Esophagus (tissue), 2 donors: ENCODE data around the gene GCNT2. TPM values are rescaled to one million over a fixed set of nuclear protein-coding genes. Genes with fewer than 3 reads are reported as not detected.

Source experiments
- H3K27ac ChIP-seq, 2 donors: one replicate each; pipeline ENCODE4 v1.5.1; 2013; ENCODE audit warnings: low read depth in 2 of 2, mild to moderate bottlenecking in 2 of 2, inconsistent platforms in 1 of 2, low read length in 1 of 2, moderate library complexity in 1 of 2
- H3K27me3 ChIP-seq, 2 donors: one replicate each; pipeline ENCODE4 v1.6.1; 2013; ENCODE audit warnings: low read length in 2 of 2, control low read depth in 1 of 2, mild to moderate bottlenecking in 1 of 2; ENCODE audit not compliant: insufficient read depth in 2 of 2, control insufficient read depth in 1 of 2
- H3K36me3 ChIP-seq, 2 donors: one replicate each; pipeline ENCODE4 v1.6.1; 2013; ENCODE audit warnings: low read length in 1 of 2; ENCODE audit not compliant: control insufficient read depth in 2 of 2, insufficient read depth in 2 of 2
- H3K4me1 ChIP-seq, 2 donors: one replicate each; pipeline ENCODE4 v1.6.1; 2013; ENCODE audit warnings: low read length in 1 of 2; ENCODE audit not compliant: control insufficient read depth in 2 of 2, insufficient read depth in 2 of 2
- H3K4me3 ChIP-seq, 2 donors: one replicate each; pipeline ENCODE4 v1.5.1; 2013; ENCODE audit warnings: low read length in 2 of 2, mild to moderate bottlenecking in 2 of 2, low read depth in 1 of 2, moderate library complexity in 1 of 2
- H3K9me3 ChIP-seq, 2 donors: one replicate each; pipeline ENCODE4 v1.6.1; 2013; ENCODE audit warnings: mild to moderate bottlenecking in 2 of 2, low read depth in 1 of 2, low read length in 1 of 2, moderate library complexity in 1 of 2; ENCODE audit not compliant: control insufficient read depth in 2 of 2, insufficient read depth in 1 of 2
- WGBS, 2 donors: extraction: QIAGEN DNeasy Blood & Tissue Kit; methylation state at CpG; one replicate each; pipeline ENCODE4 v1.1.7; 2013; 5-methylcytosine and 5-hydroxymethylcytosine counted together
- polyA plus RNA-seq, 2 donors: library from polyadenylated mRNA; stranded (reverse); fragments of 200-250 nt; gene quantifications; one replicate each; pipeline ENCODE4 v1.2.3, GENCODE V29; 2013
- donor health status: healthy with polysubstance abuse.
- donor health status: Bipolar disorder and iron deficiency.

GCNT2 gene
- polyA plus RNA-seq, 2 donors, result 3.0 to 3.1 TPM

GRCh38 chr6:10626154-10626741 is 105.1 kb downstream of the GCNT2 start:
- 75 to 83% methylated on average over 9 of the region's 9 CpGs for WGBS, 2 donors
- Histone ChIP-seq H3K4me3 (no peak overlapping the region), H3K27ac (no peak overlapping the region), H3K36me3 (no peaks in the 10 kb centered on the region), H3K4me1 (no peaks in the 10 kb centered on the region), H3K27me3 (no peaks in the 10 kb centered on the region), H3K9me3 (no peaks in the 10 kb centered on the region)

GRCh38 chr6:10627800-10628199 is 106.6 kb downstream of the GCNT2 start:
- 89 to 94% methylated on average over 1 of the region's 1 CpG for WGBS, 2 donors
- no peak overlapping the region for H3K4me3 ChIP-seq
- no peaks in the 10 kb centered on the region for H3K9me3 ChIP-seq
- no peaks in the 10 kb centered on the region for H3K27me3 ChIP-seq
- no peak overlapping the region for H3K27ac ChIP-seq
- no peaks in the 10 kb centered on the region for H3K4me1 ChIP-seq
- H3K36me3 ChIP-seq, result no peaks in the 10 kb centered on the region

- Histone ChIP-seq H3K4me1 (no peaks in the 10 kb centered on the region), H3K9me3 (no peaks in the 10 kb centered on the region), H3K27me3 (no peaks in the 10 kb centered on the region), H3K4me3 (no peak overlapping the region), H3K27ac (no peak overlapping the region), H3K36me3 (no peaks in the 10 kb centered on the region)
- 95 to 100% methylated on average over 1 of the region's 1 CpG for WGBS, 2 donors
These were observed 109.0 kb downstream of the GCNT2 start for GRCh38 chr6:10630178-10630577.

- Histone ChIP-seq H3K27me3 (no peaks in the 10 kb centered on the region), H3K4me1 (no peaks in the 10 kb centered on the region), H3K4me3 (no peak overlapping the region), H3K9me3 (no peaks in the 10 kb centered on the region), H3K27ac (no peak overlapping the region), H3K36me3 (no peaks in the 10 kb centered on the region)
- 84 to 90% methylated on average over 1 of the region's 1 CpG for WGBS, 2 donors
These were observed 112.1 kb downstream of the GCNT2 start for GRCh38 chr6:10633216-10633615.

- Histone ChIP-seq H3K27me3 (no peaks in the 10 kb centered on the region), H3K4me1 (no peaks in the 10 kb centered on the region), H3K27ac (no peak overlapping the region), H3K4me3 (no peak overlapping the region), H3K9me3 (no peaks in the 10 kb centered on the region), H3K36me3 (no peaks in the 10 kb centered on the region)
- WGBS, 2 donors, result 91 to 95% methylated on average over 8 of the region's 8 CpGs
These were observed 119.3 kb downstream of the GCNT2 start for GRCh38 chr6:10640412-10640811.

- WGBS, 2 donors, result 86 to 88% methylated on average over 3 of the region's 3 CpGs
- no peaks in the 10 kb centered on the region for H3K9me3 ChIP-seq
- H3K27ac ChIP-seq, result no peak overlapping the region
- H3K4me3 ChIP-seq, result no peak overlapping the region
- H3K36me3 ChIP-seq, result no peaks in the 10 kb centered on the region
- H3K27me3 ChIP-seq, result no peaks in the 10 kb centered on the region
- H3K4me1 ChIP-seq, result no peaks in the 10 kb centered on the region
These were observed 120.4 kb downstream of the GCNT2 start for GRCh38 chr6:10641528-10641927.

- H3K27ac ChIP-seq, result no peak overlapping the region
- H3K4me1 ChIP-seq, result no peaks in the 10 kb centered on the region
- no peaks in the 10 kb centered on the region for H3K9me3 ChIP-seq
- H3K36me3 ChIP-seq, result no peaks in the 10 kb centered on the region
- WGBS, 2 donors, result 67 to 75% methylated on average over 3 of the region's 3 CpGs
- no peaks in the 10 kb centered on the region for H3K27me3 ChIP-seq
- H3K4me3 ChIP-seq, result no peak overlapping the region
These were observed 122.1 kb downstream of the GCNT2 start for GRCh38 chr6:10643201-10643651.

- Histone ChIP-seq H3K4me1 (no peaks in the 10 kb centered on the region), H3K4me3 (no peak overlapping the region), H3K27ac (no peak overlapping the region), H3K36me3 (no peaks in the 10 kb centered on the region), H3K27me3 (no peaks in the 10 kb centered on the region), H3K9me3 (no peaks in the 10 kb centered on the region)
- WGBS, 2 donors, result 91 to 96% methylated on average over 1 of the region's 1 CpG
These were observed 123.1 kb downstream of the GCNT2 start for GRCh38 chr6:10644225-10644624.

GRCh38 chr6:10655508-10656055 is 134.4 kb downstream of the GCNT2 start:
- Histone ChIP-seq H3K9me3 (no peaks in the 10 kb centered on the region), H3K4me3 (no peak overlapping the region), H3K27ac (no peak overlapping the region), H3K36me3 (no peaks in the 10 kb centered on the region), H3K27me3 (peaks cover 2 to 3% of the 10 kb centered on the region in 2 donors), H3K4me1 (no peaks in the 10 kb centered on the region)
- WGBS, 2 donors, result 71 to 72% methylated on average over 12 of the region's 12 CpGs
